ENCODE data around the gene RSAD1.

GRCh38 chr17:50532452-50533024 is 53.9 kb downstream of the RSAD1 start, which contains the start of gene EPN3:
- TF ChIP-seq CTCF (IDR thresholded peaks at IDR 0.05) (no peak), ZFX (IDR thresholded peaks at IDR 0.05; ENCODE audit: borderline replicate concordance) (no peak)
